ENCODE measurements around the gene ATG4B.

DNA sequence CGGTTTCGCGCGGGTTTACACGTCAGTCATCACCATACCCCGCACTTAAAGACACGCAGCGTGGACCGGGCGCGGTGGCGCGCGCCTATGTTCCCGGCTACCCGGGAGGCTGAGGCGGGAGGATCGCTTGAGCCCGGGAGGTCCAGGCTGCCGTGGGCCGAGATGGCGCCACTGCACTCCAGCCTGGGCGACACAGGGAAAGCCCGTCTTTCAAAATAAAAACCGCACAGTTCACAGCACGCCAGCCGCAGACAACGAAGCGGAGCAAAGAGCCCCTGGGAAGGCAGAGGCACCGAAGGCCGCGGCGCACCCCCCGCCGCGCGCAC lies 48.8 kb downstream of the ATG4B start:
- TF ChIP-seq, protein P1, sequence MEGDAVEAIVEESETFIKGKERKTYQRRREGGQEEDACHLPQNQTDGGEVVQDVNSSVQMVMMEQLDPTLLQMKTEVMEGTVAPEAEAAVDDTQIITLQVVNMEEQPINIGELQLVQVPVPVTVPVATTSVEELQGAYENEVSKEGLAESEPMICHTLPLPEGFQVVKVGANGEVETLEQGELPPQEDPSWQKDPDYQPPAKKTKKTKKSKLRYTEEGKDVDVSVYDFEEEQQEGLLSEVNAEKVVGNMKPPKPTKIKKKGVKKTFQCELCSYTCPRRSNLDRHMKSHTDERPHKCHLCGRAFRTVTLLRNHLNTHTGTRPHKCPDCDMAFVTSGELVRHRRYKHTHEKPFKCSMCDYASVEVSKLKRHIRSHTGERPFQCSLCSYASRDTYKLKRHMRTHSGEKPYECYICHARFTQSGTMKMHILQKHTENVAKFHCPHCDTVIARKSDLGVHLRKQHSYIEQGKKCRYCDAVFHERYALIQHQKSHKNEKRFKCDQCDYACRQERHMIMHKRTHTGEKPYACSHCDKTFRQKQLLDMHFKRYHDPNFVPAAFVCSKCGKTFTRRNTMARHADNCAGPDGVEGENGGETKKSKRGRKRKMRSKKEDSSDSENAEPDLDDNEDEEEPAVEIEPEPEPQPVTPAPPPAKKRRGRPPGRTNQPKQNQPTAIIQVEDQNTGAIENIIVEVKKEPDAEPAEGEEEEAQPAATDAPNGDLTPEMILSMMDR (IDR thresholded peaks at IDR 0.05), result no peak
- no peak for TF ChIP-seq POLR2AphosphoS5 (IDR thresholded peaks at IDR 0.05)

Data from esophagus muscularis mucosa (tissue), 3 donors.